GM12878 (cell line): Measurements from ENCODE around the gene SAMD4A.
"Not testable (repeated sequence)": the region's sequence is repeated elsewhere in the genome, so short reads cannot be mapped to it uniquely, and the experiment has no call there.

Experiments used
- EZH2 ChIP-seq: IDR thresholded peaks from 2 replicates; pipeline ENCODE4 v1.6.1; 2012; ENCODE audit warnings: low read depth, mild to moderate bottlenecking, control low read depth, inconsistent platforms, low read length, borderline replicate concordance; ENCODE audit not compliant: control insufficient read depth
- FOS ChIP-seq: IDR thresholded peaks from 3 replicates; pipeline ENCODE4 v1.6.1; 2011; ENCODE audit warnings: borderline replicate concordance; ENCODE audit not compliant: insufficient read length; ENCODE audit errors: extremely low read depth
- NBN ChIP-seq: fragments of 450-650 bp; IDR thresholded peaks from 2 replicates; pipeline ENCODE4 v1.6.1; 2016
- REST ChIP-seq: IDR thresholded peaks from 2 replicates; pipeline ENCODE4 v1.6.1; 2012; ENCODE audit warnings: mild to moderate bottlenecking, low read depth, low read length
- ZNF622 ChIP-seq: fragments of 450-650 bp; IDR thresholded peaks from 2 replicates; pipeline ENCODE4 v1.6.1; 2017; ENCODE audit warnings: mild to moderate bottlenecking, inconsistent platforms
- ZZZ3 ChIP-seq: IDR thresholded peaks from 2 replicates; pipeline ENCODE4 v1.6.1; 2011; ENCODE audit warnings: low read depth; ENCODE audit not compliant: control insufficient read depth, insufficient read length

- not testable (repeated sequence) for TF ChIP-seq ZNF622, FOS, ZZZ3, REST, NBN, EZH2
These were observed 186.5 kb downstream of the SAMD4A start for GRCh38 chr14:54753396-54753795.
